HG03520 (cell line): Measurements from ENCODE around the gene CNNM3.

ENCODE experiments used
- ATAC-seq: cut with Tn5 transposase; IDR thresholded peaks from one replicate; pipeline ENCODE4 v1.9.1; 2021; ENCODE audit warnings: mild to moderate bottlenecking, moderate library complexity; ENCODE audit not compliant: unreplicated experiment

The CNNM3 gene

GRCh38 chr2:96874198-96874831 lies 58.2 kb downstream of the CNNM3 start:
- ATAC-seq: no peak

GRCh38 chr2:96875498-96876268 lies 59.6 kb downstream of the CNNM3 start:
- no peak for ATAC-seq

GRCh38 chr2:96876269-96877041 lies 60.4 kb downstream of the CNNM3 start:
- ATAC-seq: no peak

- no peak for ATAC-seq
Measured at GRCh38 chr2:96877042-96877451, 61.0 kb downstream of the CNNM3 start.

- ATAC-seq: no peak
Measured at GRCh38 chr2:96877631-96878092, 61.6 kb downstream of the CNNM3 start.

- ATAC-seq: no peak
Measured at GRCh38 chr2:96878171-96878570, 62.1 kb downstream of the CNNM3 start.

GRCh38 chr2:96878796-96879544 lies 62.9 kb downstream of the CNNM3 start:
- no peak for ATAC-seq

GRCh38 chr2:96879545-96880040 lies 63.5 kb downstream of the CNNM3 start:
- ATAC-seq: no peak

GRCh38 chr2:96880891-96881273 lies 64.8 kb downstream of the CNNM3 start:
- no peak for ATAC-seq

- ATAC-seq: no peak
Measured at GRCh38 chr2:96881349-96882195, 65.5 kb downstream of the CNNM3 start.

- ATAC-seq: no peak
Measured at GRCh38 chr2:96882230-96882629, 66.2 kb downstream of the CNNM3 start.

- no peak for ATAC-seq
Measured at GRCh38 chr2:96882906-96883305, 66.8 kb downstream of the CNNM3 start.

- no peak for ATAC-seq
Measured at GRCh38 chr2:96883306-96883705, 67.2 kb downstream of the CNNM3 start.
